SU-DHL-6 (cell line): ENCODE data around the gene EXOC4.

Experiments
- EZH2phosphoT487 ChIP-seq: fragments of 200-600 bp; sonication (generic), shearing (Covaris generic); conservative IDR thresholded peaks from 2 replicates; pipeline ENCODE4 v1.6.1; 2018; ENCODE audit warnings: mild to moderate bottlenecking, antibody characterized with exemption, low read length, moderate library complexity, mixed read lengths
- TF ChIP-seq, protein P1 (sequence below): fragments of 200-600 bp; sonication (generic); IDR thresholded peaks from one replicate; pipeline ENCODE4 v1.5.1; 2017; ENCODE audit warnings: antibody characterized with exemption, mild to moderate bottlenecking, low read length, moderate library complexity; ENCODE audit not compliant: insufficient read depth, poor library complexity, severe bottlenecking

DNA sequence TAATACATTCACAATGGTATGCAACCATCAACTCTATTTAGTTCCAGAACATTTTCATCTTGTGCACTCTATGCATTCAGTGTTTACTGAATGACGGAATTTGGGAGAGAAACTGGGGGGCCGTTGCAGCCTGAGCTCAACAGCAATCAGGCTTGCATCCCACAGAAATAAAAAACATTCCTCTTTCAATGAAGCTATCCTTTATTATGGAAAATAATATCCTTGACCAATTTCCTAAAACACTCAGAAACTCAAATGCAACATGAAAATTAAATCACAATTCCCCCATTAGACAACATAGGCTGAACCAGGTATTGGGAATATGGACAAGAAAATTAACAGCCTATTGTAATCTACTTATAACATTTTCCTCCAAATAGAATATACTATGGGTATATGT, 6.3 kb upstream of the EXOC4 start:
- TF ChIP-seq, protein P1, sequence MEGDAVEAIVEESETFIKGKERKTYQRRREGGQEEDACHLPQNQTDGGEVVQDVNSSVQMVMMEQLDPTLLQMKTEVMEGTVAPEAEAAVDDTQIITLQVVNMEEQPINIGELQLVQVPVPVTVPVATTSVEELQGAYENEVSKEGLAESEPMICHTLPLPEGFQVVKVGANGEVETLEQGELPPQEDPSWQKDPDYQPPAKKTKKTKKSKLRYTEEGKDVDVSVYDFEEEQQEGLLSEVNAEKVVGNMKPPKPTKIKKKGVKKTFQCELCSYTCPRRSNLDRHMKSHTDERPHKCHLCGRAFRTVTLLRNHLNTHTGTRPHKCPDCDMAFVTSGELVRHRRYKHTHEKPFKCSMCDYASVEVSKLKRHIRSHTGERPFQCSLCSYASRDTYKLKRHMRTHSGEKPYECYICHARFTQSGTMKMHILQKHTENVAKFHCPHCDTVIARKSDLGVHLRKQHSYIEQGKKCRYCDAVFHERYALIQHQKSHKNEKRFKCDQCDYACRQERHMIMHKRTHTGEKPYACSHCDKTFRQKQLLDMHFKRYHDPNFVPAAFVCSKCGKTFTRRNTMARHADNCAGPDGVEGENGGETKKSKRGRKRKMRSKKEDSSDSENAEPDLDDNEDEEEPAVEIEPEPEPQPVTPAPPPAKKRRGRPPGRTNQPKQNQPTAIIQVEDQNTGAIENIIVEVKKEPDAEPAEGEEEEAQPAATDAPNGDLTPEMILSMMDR = no peak
- no peak for TF ChIP-seq EZH2phosphoT487
